Esophagus squamous epithelium (tissue), 5 donors: ENCODE data around the gene FRMD3. TPM values are rescaled to one million over a fixed set of nuclear protein-coding genes. Genes with fewer than 3 reads are reported as not detected.

Experiments used
- DNase-seq: peaks from one replicate; lab custom pipeline; 2025; lab: John Stamatoyannopoulos, UW
- H3K27ac ChIP-seq, 4 donors: fragments of 200-600 bp; sonication (generic); one replicate each; pipeline ENCODE4 v1.5.1; 2016 to 2019; ENCODE audit warnings: mild to moderate bottlenecking in 1 of 4
- H3K27me3 ChIP-seq, 4 donors: fragments of 200-600 bp; sonication (generic); 1 replicate in 3 of 4; 2 replicates in 1 of 4; pipeline versions ENCODE4 v1.5.1 to v1.6.0; 2017 to 2021; ENCODE audit warnings: antibody characterized with exemption in 1 of 4
- H3K36me3 ChIP-seq, 3 donors: fragments of 200-600 bp; sonication (generic); one replicate each; pipeline ENCODE4 v1.5.1; 2016 to 2019
- H3K4me1 ChIP-seq, 3 donors: fragments of 200-600 bp; sonication (generic); one replicate each; pipeline ENCODE4 v1.5.1; 2017 to 2019
- H3K4me3 ChIP-seq, 4 donors: fragments of 200-600 bp; sonication (generic); 1 replicate in 3 of 4; 2 replicates in 1 of 4; pipeline ENCODE4 v1.5.1; 2016 to 2019; ENCODE audit warnings: mild to moderate bottlenecking in 2 of 4, moderate library complexity in 1 of 4
- H3K9me3 ChIP-seq, 3 donors: fragments of 200-600 bp; sonication (generic); one replicate each; pipeline ENCODE4 v1.5.1; 2016 to 2019
- POLR2A ChIP-seq, 4 donors: fragments of 450-650 bp; IDR thresholded peaks; one replicate each; pipeline ENCODE4 v1.6.1; 2017; ENCODE audit warnings: antibody characterized with exemption in 4 of 4, mild to moderate bottlenecking in 4 of 4, moderate library complexity in 3 of 4
- WGBS, 2 donors: methylation state at CpG; one replicate each; pipeline ENCODE4 v1.1.5; 2018; 5-methylcytosine and 5-hydroxymethylcytosine counted together
- intact Hi-C: fragments of 100-400 bp; cut with DNase I; formaldehyde crosslinking; loops from one replicate; pipeline ENCODE4 v1.15.0; 2022
- total RNA-seq, 4 donors: library from RNA; depleted of rRNA; stranded (reverse); fragments of >200 nt; gene quantifications; one replicate each; pipeline ENCODE4 v1.1.0, GENCODE V29; 2016
- TF ChIP-seq, protein P1 (sequence below), 6 experiments: fragments of 450-650 bp in 4 of 6; fragments of 200-600 bp in 2 of 6; sonication (generic) in 2 of 6; IDR thresholded peaks; one replicate each; pipeline ENCODE4 v1.5.1; 2016 to 2019; ENCODE audit warnings: antibody characterized with exemption in 6 of 6, mild to moderate bottlenecking in 4 of 6, moderate library complexity in 4 of 6
- donor health status: DM: yes; HTN: yes; CAD: no.

The FRMD3 gene
- total RNA-seq, 4 donors from 2014 or later = 0.27 to 6.9 (median 2.1) TPM

DNA sequence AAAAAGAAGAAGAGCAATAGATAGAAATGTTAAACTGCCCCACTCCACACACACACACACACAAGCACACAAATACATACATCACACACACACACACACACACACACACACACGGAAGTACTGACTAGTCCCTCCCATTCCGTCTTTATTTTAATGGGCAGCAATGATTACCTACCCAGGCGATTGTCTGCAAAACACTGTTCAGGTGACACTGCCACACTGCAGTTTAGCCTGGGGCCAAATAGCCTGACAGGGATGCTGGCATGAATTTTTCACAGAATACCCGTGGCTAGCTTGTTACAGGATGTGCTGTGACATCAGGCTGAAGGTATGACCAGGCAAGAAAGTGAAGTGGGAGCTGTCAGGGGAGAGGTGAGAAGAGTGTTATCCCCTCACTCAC is 86.9 kb downstream of the FRMD3 start:
- no peaks in the 10 kb centered on the region for H3K27me3 ChIP-seq
- H3K27ac ChIP-seq = no peak overlapping the region
- no peak for DNase-seq
- H3K9me3 ChIP-seq = no peaks in the 10 kb centered on the region
- peaks cover 0 to 7% (median 0%) of the 10 kb centered on the region in 3 donors for H3K4me1 ChIP-seq
- TF ChIP-seq, protein P1, sequence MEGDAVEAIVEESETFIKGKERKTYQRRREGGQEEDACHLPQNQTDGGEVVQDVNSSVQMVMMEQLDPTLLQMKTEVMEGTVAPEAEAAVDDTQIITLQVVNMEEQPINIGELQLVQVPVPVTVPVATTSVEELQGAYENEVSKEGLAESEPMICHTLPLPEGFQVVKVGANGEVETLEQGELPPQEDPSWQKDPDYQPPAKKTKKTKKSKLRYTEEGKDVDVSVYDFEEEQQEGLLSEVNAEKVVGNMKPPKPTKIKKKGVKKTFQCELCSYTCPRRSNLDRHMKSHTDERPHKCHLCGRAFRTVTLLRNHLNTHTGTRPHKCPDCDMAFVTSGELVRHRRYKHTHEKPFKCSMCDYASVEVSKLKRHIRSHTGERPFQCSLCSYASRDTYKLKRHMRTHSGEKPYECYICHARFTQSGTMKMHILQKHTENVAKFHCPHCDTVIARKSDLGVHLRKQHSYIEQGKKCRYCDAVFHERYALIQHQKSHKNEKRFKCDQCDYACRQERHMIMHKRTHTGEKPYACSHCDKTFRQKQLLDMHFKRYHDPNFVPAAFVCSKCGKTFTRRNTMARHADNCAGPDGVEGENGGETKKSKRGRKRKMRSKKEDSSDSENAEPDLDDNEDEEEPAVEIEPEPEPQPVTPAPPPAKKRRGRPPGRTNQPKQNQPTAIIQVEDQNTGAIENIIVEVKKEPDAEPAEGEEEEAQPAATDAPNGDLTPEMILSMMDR (IDR thresholded peaks at IDR 0.05) = no peak
- no peak for TF ChIP-seq POLR2A (IDR thresholded peaks at IDR 0.05)
- no peaks in the 10 kb centered on the region for H3K36me3 ChIP-seq
- no peak overlapping the region for H3K4me3 ChIP-seq
- 56 to 69% methylated on average over 4 of the region's 4 CpGs for WGBS, 2 donors
- intact Hi-C loops = no loop called here

DNA sequence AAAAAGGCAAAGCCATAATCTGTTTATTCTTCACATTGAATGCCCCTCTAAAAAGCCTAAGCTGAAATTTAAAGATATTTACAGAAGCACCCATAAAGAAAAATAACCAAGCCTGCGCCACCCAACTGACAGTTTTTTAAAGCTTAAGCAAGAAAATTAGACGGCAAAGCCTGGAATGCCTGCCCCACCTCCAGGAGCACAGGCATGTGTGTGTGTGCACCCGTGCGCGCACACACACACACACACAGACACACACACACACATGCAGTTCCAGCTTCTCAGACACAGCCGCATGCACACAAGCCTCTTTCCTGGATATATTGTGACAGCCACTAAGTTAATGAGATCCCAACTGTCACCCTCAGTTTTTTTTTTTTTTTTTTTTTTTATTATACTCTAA is 88.2 kb downstream of the FRMD3 start:
- Histone ChIP-seq H3K4me3 (no peak overlapping the region), H3K27me3 (no peaks in the 10 kb centered on the region), H3K27ac (no peak overlapping the region), H3K36me3 (no peaks in the 10 kb centered on the region), H3K4me1 (peaks cover 0 to 14% (median 0%) of the 10 kb centered on the region in 3 donors), H3K9me3 (no peaks in the 10 kb centered on the region)
- TF ChIP-seq, protein P1 (IDR thresholded peaks at IDR 0.05) = no peak
- TF ChIP-seq POLR2A (IDR thresholded peaks at IDR 0.05) = no peak
- DNase-seq = no peak
- 58 to 69% methylated on average over 6 of the region's 6 CpGs for WGBS, 2 donors
- intact Hi-C loops = no loop called here

DNA sequence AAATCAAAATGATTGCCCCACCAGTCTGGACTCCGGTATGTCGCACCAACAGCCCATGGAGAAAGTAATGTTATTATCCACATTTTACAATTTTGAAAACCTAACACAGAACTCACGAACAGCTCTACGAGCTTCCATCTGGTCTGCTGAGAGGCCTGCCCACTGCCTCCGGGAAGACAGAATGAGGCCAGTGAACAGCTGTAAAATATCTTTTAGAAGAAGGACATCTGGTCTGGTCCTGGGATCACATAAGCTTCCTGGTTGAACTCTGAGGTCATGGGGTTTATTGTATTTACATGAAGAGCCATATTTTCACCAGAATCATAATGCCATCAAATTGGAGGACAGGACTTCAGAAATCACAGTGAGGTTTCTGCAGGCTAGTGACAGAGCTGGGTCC is 89.0 kb downstream of the FRMD3 start:
- Histone ChIP-seq H3K4me1 (peaks cover 0 to 14% (median 0%) of the 10 kb centered on the region in 3 donors), H3K9me3 (no peaks in the 10 kb centered on the region), H3K4me3 (no peak overlapping the region), H3K27ac (peak overlapping the region in 2 of 4 donors; percentile 49 to 54), H3K36me3 (no peaks in the 10 kb centered on the region), H3K27me3 (no peaks in the 10 kb centered on the region)
- intact Hi-C loops = no loop called here
- WGBS, 2 donors = 73 to 90% methylated on average over 5 of the region's 5 CpGs
- DNase-seq = no peak
- TF ChIP-seq POLR2A (IDR thresholded peaks at IDR 0.05) = no peak
- TF ChIP-seq, protein P1 (IDR thresholded peaks at IDR 0.05) = no peak

DNA sequence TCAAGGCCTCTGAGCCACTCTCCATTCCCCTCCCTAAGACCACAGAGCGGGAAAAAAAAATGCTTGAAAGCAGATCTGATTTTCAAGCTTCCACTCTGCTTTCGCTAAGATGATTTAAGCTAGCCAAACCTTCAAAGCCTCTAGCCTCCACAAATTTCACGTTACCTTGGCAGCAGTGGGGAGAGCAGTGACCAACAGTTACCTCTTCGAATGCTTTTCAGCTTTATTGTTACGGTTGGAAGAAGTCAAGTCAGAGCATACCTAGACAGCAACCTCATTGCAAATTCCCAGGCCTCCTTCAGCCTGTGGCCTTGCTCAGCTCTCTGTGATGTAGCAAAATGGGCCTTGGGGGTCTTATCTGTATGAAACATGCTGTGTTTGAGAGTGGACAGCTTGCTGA is 89.6 kb downstream of the FRMD3 start:
- 85 to 98% methylated on average over 5 of the region's 5 CpGs for WGBS, 2 donors
- no peak for DNase-seq
- H3K36me3 ChIP-seq = no peaks in the 10 kb centered on the region
- no peaks in the 10 kb centered on the region for H3K27me3 ChIP-seq
- TF ChIP-seq, protein P1 (IDR thresholded peaks at IDR 0.05) = no peak
- TF ChIP-seq POLR2A (IDR thresholded peaks at IDR 0.05) = no peak
- H3K4me3 ChIP-seq = no peak overlapping the region
- intact Hi-C loops = no loop called here
- peaks cover 0 to 14% (median 0%) of the 10 kb centered on the region in 3 donors for H3K4me1 ChIP-seq
- peak overlapping the region in 3 of 4 donors; percentile 10 to 54 (median 49) for H3K27ac ChIP-seq
- no peaks in the 10 kb centered on the region for H3K9me3 ChIP-seq

DNA sequence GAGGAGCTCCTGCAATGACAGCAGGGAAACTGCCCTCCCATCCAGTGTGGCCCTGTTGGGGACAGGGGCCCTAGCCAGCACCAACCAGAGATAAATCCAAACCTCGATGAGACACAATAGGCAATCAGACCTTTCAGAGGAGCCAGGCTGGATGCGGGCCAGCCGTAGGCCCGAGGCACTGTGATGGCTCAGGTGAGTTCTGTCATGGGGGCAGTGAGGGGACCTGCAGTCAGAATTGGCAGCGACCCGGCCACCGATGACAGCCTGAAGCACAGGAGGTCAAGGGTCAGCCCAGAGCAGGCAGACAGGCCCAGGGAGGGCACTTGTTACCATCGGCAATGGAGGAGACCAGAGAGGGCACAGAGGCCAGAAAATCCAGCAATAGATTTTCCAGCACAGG is 90.8 kb downstream of the FRMD3 start:
- Histone ChIP-seq H3K27ac (no peak overlapping the region), H3K4me3 (no peak overlapping the region), H3K36me3 (no peaks in the 10 kb centered on the region), H3K9me3 (no peaks in the 10 kb centered on the region), H3K4me1 (peaks cover 0 to 14% (median 0%) of the 10 kb centered on the region in 3 donors), H3K27me3 (no peaks in the 10 kb centered on the region)
- no peak for DNase-seq
- no peak for TF ChIP-seq POLR2A (IDR thresholded peaks at IDR 0.05)
- TF ChIP-seq, protein P1 (IDR thresholded peaks at IDR 0.05) = no peak
- 86 to 96% methylated on average over 4 to 7 of the region's 8 CpGs for WGBS, 2 donors
- intact Hi-C loops = no loop called here
